ENCODE measurements around the gene PRRC2C.

DNA sequence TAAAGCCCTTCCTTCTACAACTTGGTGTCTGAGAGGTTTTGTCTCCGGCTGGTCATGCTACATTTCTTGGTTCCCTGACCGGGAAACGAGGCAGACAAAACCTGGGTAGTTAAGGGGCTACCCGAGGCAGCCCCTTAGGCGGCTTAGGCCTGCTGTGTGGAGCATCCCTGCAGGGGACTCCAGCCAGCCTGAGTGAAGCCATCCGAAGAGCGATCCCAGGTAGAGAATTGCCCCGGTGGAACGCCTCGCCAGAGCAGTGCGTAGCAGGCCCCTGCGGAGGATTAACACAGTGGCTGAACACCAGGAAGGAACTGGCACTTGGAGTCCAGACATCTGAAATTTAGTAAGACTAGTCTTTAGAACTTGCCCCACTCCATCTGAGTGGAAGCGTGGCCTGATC, 115.5 kb downstream of the PRRC2C start:
- TF ChIP-seq, protein P1, sequence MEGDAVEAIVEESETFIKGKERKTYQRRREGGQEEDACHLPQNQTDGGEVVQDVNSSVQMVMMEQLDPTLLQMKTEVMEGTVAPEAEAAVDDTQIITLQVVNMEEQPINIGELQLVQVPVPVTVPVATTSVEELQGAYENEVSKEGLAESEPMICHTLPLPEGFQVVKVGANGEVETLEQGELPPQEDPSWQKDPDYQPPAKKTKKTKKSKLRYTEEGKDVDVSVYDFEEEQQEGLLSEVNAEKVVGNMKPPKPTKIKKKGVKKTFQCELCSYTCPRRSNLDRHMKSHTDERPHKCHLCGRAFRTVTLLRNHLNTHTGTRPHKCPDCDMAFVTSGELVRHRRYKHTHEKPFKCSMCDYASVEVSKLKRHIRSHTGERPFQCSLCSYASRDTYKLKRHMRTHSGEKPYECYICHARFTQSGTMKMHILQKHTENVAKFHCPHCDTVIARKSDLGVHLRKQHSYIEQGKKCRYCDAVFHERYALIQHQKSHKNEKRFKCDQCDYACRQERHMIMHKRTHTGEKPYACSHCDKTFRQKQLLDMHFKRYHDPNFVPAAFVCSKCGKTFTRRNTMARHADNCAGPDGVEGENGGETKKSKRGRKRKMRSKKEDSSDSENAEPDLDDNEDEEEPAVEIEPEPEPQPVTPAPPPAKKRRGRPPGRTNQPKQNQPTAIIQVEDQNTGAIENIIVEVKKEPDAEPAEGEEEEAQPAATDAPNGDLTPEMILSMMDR (conservative IDR thresholded peaks at IDR 0.05), result no peak
- TF ChIP-seq EZH2 (IDR thresholded peaks at IDR 0.05; ENCODE audit: low read depth), result no peak

Data from PC-9 (cell line).